Stimulated activated naive CD8-positive, alpha-beta T cell treated with anti-CD3 and anti-CD28 coated beads, Interleukin-15, amount 100 ng/mL, for 72 hours (primary cell): Measurements from ENCODE around the gene TNNI2.

Experiments used
- ATAC-seq: fragments of 150-1000 bp; cut with Tn5 transposase; 2 replicates; pipeline ENCODE4 v1.10.0; 2021; ENCODE audit warnings: mild to moderate bottlenecking, moderate library complexity
- DNase-seq, 2 donors: peaks; one replicate each; pipeline ENCODE4 v3.0.0; 2021 to 2022
- H3K27ac Mint-ChIP-seq, 2 donors: one replicate each; pipeline ENCODE4 v1.8.0; 2022; ENCODE audit warnings: mild to moderate bottlenecking in 2 of 2, mixed read lengths in 2 of 2, moderate library complexity in 2 of 2
- H3K27me3 Mint-ChIP-seq: one replicate; pipeline ENCODE4 v1.8.0; 2022; ENCODE audit warnings: mixed read lengths
- H3K4me1 Mint-ChIP-seq: one replicate; pipeline ENCODE4 v1.8.0; 2022; ENCODE audit warnings: mild to moderate bottlenecking, mixed read lengths
- H3K4me3 Mint-ChIP-seq, 2 donors: one replicate each; pipeline ENCODE4 v1.8.0; 2022; ENCODE audit warnings: mild to moderate bottlenecking in 2 of 2, mixed read lengths in 2 of 2, moderate library complexity in 1 of 2
- H3K9me3 Mint-ChIP-seq, 2 donors: one replicate each; pipeline ENCODE4 v1.8.0; 2022; ENCODE audit warnings: mixed read lengths in 2 of 2

Gene TNNI2

GRCh38 chr11:1845561-1846452 is 7.0 kb downstream of the TNNI2 start:
- peak overlapping the region; percentile 73 for H3K4me3 Mint-ChIP-seq
- no peak for DNase-seq
- ATAC-seq: peak; percentile 53

GRCh38 chr11:1846453-1846932 is 7.7 kb downstream of the TNNI2 start:
- no peak for DNase-seq
- H3K4me3 Mint-ChIP-seq: peak overlapping the region in 1 of 2 donors; percentile 7
- no peak overlapping the region for H3K27ac Mint-ChIP-seq
- no peaks in the 10 kb centered on the region for H3K9me3 Mint-ChIP-seq
- H3K4me1 Mint-ChIP-seq: peaks cover 87% of the 10 kb centered on the region
- ATAC-seq: no peak
- H3K27me3 Mint-ChIP-seq: peaks cover 7% of the 10 kb centered on the region

More at GRCh38 chr11:1845561-1846452, 7.0 kb downstream of the TNNI2 start:
- Mint-ChIP-seq H3K27ac (peak overlapping the region; percentile 75 to 89), H3K4me1 (peaks cover 80% of the 10 kb centered on the region), H3K27me3 (peaks cover 7% of the 10 kb centered on the region), H3K9me3 (no peaks in the 10 kb centered on the region)

- Mint-ChIP-seq H3K4me3 (no peak overlapping the region), H3K27ac (no peak overlapping the region), H3K27me3 (peaks cover 7% of the 10 kb centered on the region)
Measured at GRCh38 chr11:1847006-1847735, 8.4 kb downstream of the TNNI2 start.

GRCh38 chr11:1847926-1848639 is 9.3 kb downstream of the TNNI2 start:
- DNase-seq (no peak), ATAC-seq (no peak)
- H3K4me3 Mint-ChIP-seq: no peak overlapping the region
- H3K4me1 Mint-ChIP-seq: peaks cover 100% of the 10 kb centered on the region
- H3K27ac Mint-ChIP-seq: no peak overlapping the region
- H3K27me3 Mint-ChIP-seq: peaks cover 7% of the 10 kb centered on the region
- no peaks in the 10 kb centered on the region for H3K9me3 Mint-ChIP-seq

More at GRCh38 chr11:1847006-1847735, 8.4 kb downstream of the TNNI2 start:
- ATAC-seq: no peak
- Mint-ChIP-seq H3K4me1 (peaks cover 94% of the 10 kb centered on the region), H3K9me3 (no peaks in the 10 kb centered on the region)
- DNase-seq: no peak

- no peak for ATAC-seq
- peak overlapping the region in 1 of 2 donors; percentile 34 for H3K4me3 Mint-ChIP-seq
- H3K27me3 Mint-ChIP-seq: peaks cover 7% of the 10 kb centered on the region
- H3K4me1 Mint-ChIP-seq: peaks cover 94% of the 10 kb centered on the region
- H3K27ac Mint-ChIP-seq: peak overlapping the region; percentile 33 to 62
- DNase-seq: no peak
- no peaks in the 10 kb centered on the region for H3K9me3 Mint-ChIP-seq
Measured at GRCh38 chr11:1848640-1849430, 10.1 kb downstream of the TNNI2 start.

GRCh38 chr11:1851468-1852180 is 12.8 kb downstream of the TNNI2 start:
- Mint-ChIP-seq H3K4me1 (peaks cover 83% of the 10 kb centered on the region), H3K27me3 (peaks cover 4% of the 10 kb centered on the region), H3K9me3 (no peaks in the 10 kb centered on the region), H3K27ac (peak overlapping the region; percentile 98 to 99), H3K4me3 (peak overlapping the region; percentile 91 to 98)
- ATAC-seq (no peak), DNase-seq (peak in 1 of 2 donors; percentile 42)

- Mint-ChIP-seq H3K27me3 (no peaks in the 10 kb centered on the region), H3K4me3 (peak overlapping the region; percentile 91 to 98), H3K4me1 (peaks cover 81% of the 10 kb centered on the region), H3K27ac (peak overlapping the region; percentile 98 to 99), H3K9me3 (no peaks in the 10 kb centered on the region)
- DNase-seq (no peak), ATAC-seq (peak; percentile 0)
Measured at GRCh38 chr11:1852271-1852876, 13.6 kb downstream of the TNNI2 start.

GRCh38 chr11:1852877-1853276 is 14.1 kb downstream of the TNNI2 start, which contains the start of gene LSP1:
Gene LSP1, plus strand, starts transcription at chr11:1853084. Its CDS starts 61 bp downstream, at chr11:1853145.
- DNase-seq: peak; percentile 88 to 94
- H3K4me1 Mint-ChIP-seq: peaks cover 81% of the 10 kb centered on the region

GRCh38 chr11:1853376-1854131 is 14.8 kb downstream of the TNNI2 start:
- peak; percentile 8 for ATAC-seq
- Mint-ChIP-seq H3K9me3 (no peaks in the 10 kb centered on the region), H3K27me3 (no peaks in the 10 kb centered on the region), H3K4me1 (peaks cover 81% of the 10 kb centered on the region), H3K27ac (peak overlapping the region; percentile 98 to 99), H3K4me3 (peak overlapping the region; percentile 91 to 98)
- DNase-seq: peak; percentile 41 to 55

More at GRCh38 chr11:1852877-1853276, 14.1 kb downstream of the TNNI2 start, which contains the start of gene LSP1:
- H3K9me3 Mint-ChIP-seq: no peaks in the 10 kb centered on the region
- H3K27ac Mint-ChIP-seq: peak within 1 kb of the TSS; percentile 98 to 99
- no peaks in the 10 kb centered on the region for H3K27me3 Mint-ChIP-seq
- H3K4me3 Mint-ChIP-seq: peak within 1 kb of the TSS; percentile 91 to 98
- ATAC-seq: peak; percentile 75

- ATAC-seq: peak; percentile 35
- H3K27me3 Mint-ChIP-seq: no peaks in the 10 kb centered on the region
- peak overlapping the region; percentile 91 to 98 for H3K4me3 Mint-ChIP-seq
- H3K9me3 Mint-ChIP-seq: no peaks in the 10 kb centered on the region
- H3K27ac Mint-ChIP-seq: peak overlapping the region; percentile 98 to 99
- peak in 1 of 2 donors; percentile 58 for DNase-seq
- H3K4me1 Mint-ChIP-seq: peaks cover 81% of the 10 kb centered on the region
Measured at GRCh38 chr11:1854132-1854948, 15.6 kb downstream of the TNNI2 start.

GRCh38 chr11:1854949-1855885 is 16.4 kb downstream of the TNNI2 start:
- peaks cover 74% of the 10 kb centered on the region for H3K4me1 Mint-ChIP-seq
- peak overlapping the region; percentile 91 to 98 for H3K4me3 Mint-ChIP-seq
- peak overlapping the region; percentile 46 to 81 for H3K27ac Mint-ChIP-seq
- peak; percentile 63 to 82 for DNase-seq
- H3K9me3 Mint-ChIP-seq: no peaks in the 10 kb centered on the region
- peak; percentile 54 for ATAC-seq
- H3K27me3 Mint-ChIP-seq: no peaks in the 10 kb centered on the region
